HepG2 (cell line): ENCODE data around the gene OR5P2. TPM values are rescaled to one million over a fixed set of nuclear protein-coding genes. Genes with fewer than 3 reads are reported as not detected.

Experiments used
- ATAC-seq: fragments of 200-7000 bp; cut with Tn5 transposase; 3 replicates; pipeline ENCODE4 v1.9.1; 2020; ENCODE audit warnings: mild to moderate bottlenecking, moderate library complexity
- BruUV-seq: library from RNA; stranded (reverse); fragments of 400-500 nt; replicated peaks from 2 replicates; lab custom pipeline; 2021; lab: Mats Ljungman, UMichigan
- CTCF ChIA-PET: fragments of 300-600 bp; formaldehyde crosslinking; extraction: SDS; loops from one replicate; lab custom pipeline; 2021; ENCODE audit warnings: low total read pairs, inconsistent platforms, low intra/inter-chr PET ratio; lab: Yijun Ruan, JAX
- POLR2A ChIA-PET: fragments of 350-600 bp; sonication (Branson Sonifier 250); formaldehyde crosslinking; loops from one replicate; lab custom pipeline; 2020; ENCODE audit warnings: antibody characterized with exemption, inconsistent platforms; lab: Yijun Ruan, JAX
- DNase-seq: peaks from one replicate; pipeline ENCODE4 v3.0.0-alpha.2; 2015; ENCODE audit warnings: low spot score
- FAIRE-seq: peaks from 3 replicates; lab custom pipeline; 2011; peaks lifted over from hg19 to GRCh38; lab: Jason Lieb, UNC
- H2AFZ ChIP-seq: one replicate; pipeline ENCODE4 v1.6.1; 2011; ENCODE audit warnings: low read length, inconsistent platforms
- H3K27ac ChIP-seq: fragments of 300-600 bp; 3 replicates; pipeline ENCODE4 v1.8.0; 2011; ENCODE audit warnings: mixed run types, mild to moderate bottlenecking, mixed read lengths, low read length, inconsistent platforms; ENCODE audit not compliant: insufficient read depth; ENCODE audit errors: extremely low read length
- H3K27me3 ChIP-seq, 2 experiments: fragments of 200-600 bp in 1 of 2; 2 replicates in 1 of 2; 3 replicates in 1 of 2; pipeline versions ENCODE4 v1.6.0 to v1.8.0; 2011; ENCODE audit warnings: low read length in 2 of 2, mild to moderate bottlenecking in 2 of 2, moderate library complexity in 2 of 2, inconsistent platforms in 1 of 2; ENCODE audit not compliant: insufficient read depth in 2 of 2, control insufficient read depth in 1 of 2
- H3K36me3 ChIP-seq, 2 experiments: fragments of 200-600 bp in 1 of 2; replicated peaks in 1 of 2; 2 replicates in 1 of 2; 3 replicates in 1 of 2; pipeline versions ENCODE4 v1.5.1 to v1.8.0; 2011; ENCODE audit warnings: low read length in 2 of 2, inconsistent platforms in 1 of 2; ENCODE audit not compliant: insufficient read depth in 2 of 2, control insufficient read depth in 1 of 2
- H3K4me1 ChIP-seq: 2 replicates; pipeline ENCODE4 v1.5.1; 2012; ENCODE audit warnings: low read length, inconsistent platforms; ENCODE audit not compliant: insufficient read depth
- H3K4me2 ChIP-seq: 2 replicates; pipeline ENCODE4 v1.6.0; 2011; ENCODE audit warnings: low read depth, low read length, inconsistent platforms
- H3K4me3 ChIP-seq, 3 experiments: fragments of 200-600 bp in 1 of 3; sonication (generic), shearing (Covaris generic) in 1 of 3; replicated peaks in 1 of 3; 2 replicates each; pipeline ENCODE4 v1.5.1; 2011 to 2016; ENCODE audit warnings: low read length in 3 of 3, inconsistent platforms in 2 of 3, low read depth in 2 of 3, mild to moderate bottlenecking in 2 of 3, control low read depth in 1 of 3, mixed read lengths in 1 of 3; ENCODE audit not compliant: insufficient read depth in 1 of 3
- H3K79me2 ChIP-seq: one replicate; pipeline ENCODE4 v1.6.1; 2011; ENCODE audit warnings: low read length, inconsistent platforms; ENCODE audit not compliant: insufficient read depth
- H3K9ac ChIP-seq: 2 replicates; pipeline ENCODE4 v1.6.0; 2011; ENCODE audit warnings: mild to moderate bottlenecking, low read depth, low read length, inconsistent platforms; ENCODE audit not compliant: insufficient read depth
- H3K9me3 ChIP-seq: 2 replicates; pipeline ENCODE4 v1.5.1; 2012; ENCODE audit warnings: mild to moderate bottlenecking, low read length
- H4K20me1 ChIP-seq: 2 replicates; pipeline ENCODE4 v1.6.0; 2011; ENCODE audit warnings: inconsistent platforms, mild to moderate bottlenecking, low read length, moderate library complexity; ENCODE audit not compliant: insufficient read depth
- SP140L ChIP-seq: sonication (generic); formaldehyde crosslinking; IDR thresholded peaks from 2 replicates; pipeline ENCODE4 v1.4.0; 2020; ENCODE audit warnings: missing genetic modification reagents, borderline replicate concordance
- TRIM24 ChIP-seq: sonication (generic); formaldehyde crosslinking; IDR thresholded peaks from 2 replicates; pipeline ENCODE4 v1.8.0; 2022; ENCODE audit warnings: mild to moderate bottlenecking, missing genetic modification reagents
- WGBS: methylation state at CpG from one replicate; pipeline ENCODE4 v1.1.6; 2017; ENCODE audit warnings: low lambda C conversion rate; 5-methylcytosine and 5-hydroxymethylcytosine counted together
- in situ Hi-C: cut with HindIII; loops from 2 replicates; pipeline ENCODE4 v1.10.0; 2017; ENCODE audit warnings: low pct_unique_long_range_greater_than_20kb; ENCODE audit not compliant: extremely low pct_ligation_motif_present
- intact Hi-C: fragments of 100-400 bp; cut with micrococcal nuclease; formaldehyde crosslinking; loops from one replicate; pipeline ENCODE4 v1.10.0; 2022; ENCODE audit not compliant: unreplicated experiment
- polyA plus RNA-seq, 8 experiments: library from polyadenylated mRNA; depleted of rRNA in 3 of 8; stranded (reverse) in 7 of 8; unstranded in 1 of 8; fragments of >200 nt; fragmentation: Illumina TruSeq in 4 of 8; extraction: Trizol in 4 of 8; gene quantifications; 2 replicates each; pipeline versions ENCODE4 v1.2.1 to v1.2.3, GENCODE V29; 2011 to 2016; ENCODE audit warnings: low read depth in 4 of 8, missing spikeins in 1 of 8, mixed read lengths in 1 of 8; ENCODE audit not compliant: insufficient read depth in 1 of 8
- total RNA-seq, 5 experiments: library from RNA; depleted of rRNA; stranded (reverse); fragments of >200 nt; fragmentation: Illumina TruSeq; extraction: Trizol; gene quantifications; 2 replicates each; pipeline ENCODE4 v1.2.3, GENCODE V29; 2016; ENCODE audit warnings: low read depth in 1 of 5
- TF ChIP-seq, protein P1 (sequence below): sonication (generic); formaldehyde crosslinking; IDR thresholded peaks from 2 replicates; pipeline ENCODE4 v1.4.0; 2020; ENCODE audit warnings: mild to moderate bottlenecking, missing genetic modification reagents
- TF ChIP-seq, protein P2 (sequence below): sonication (generic); formaldehyde crosslinking; IDR thresholded peaks from 2 replicates; pipeline ENCODE4 v1.5.0; 2020; ENCODE audit warnings: missing genetic modification reagents, mild to moderate bottlenecking, borderline replicate concordance

The OR5P2 gene
- total and polyA plus RNA-seq, 2 of the 13 experiments (the other 11 are each of a cell fraction or from before 2014, with no cell fraction given), result not detected

DNA sequence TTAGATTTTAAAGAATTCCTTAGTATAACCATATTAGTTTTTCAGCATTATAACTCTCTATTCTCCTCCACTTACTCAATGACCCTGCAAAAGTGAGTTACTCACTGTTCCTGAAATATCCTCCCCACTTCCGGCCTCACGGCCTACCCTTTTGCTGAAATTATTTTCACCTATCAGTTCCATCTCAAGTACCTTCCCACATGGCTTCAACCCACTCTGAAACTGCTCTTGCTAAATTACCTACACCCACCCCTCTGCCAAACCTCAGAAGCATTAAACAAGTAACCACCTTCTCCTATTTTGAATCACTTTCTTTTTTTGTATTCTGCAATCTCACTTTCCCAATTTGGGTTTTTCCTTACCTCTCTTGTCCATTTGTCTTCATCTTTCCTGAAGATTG, 37.7 kb downstream of the OR5P2 start:
- H3K4me1 ChIP-seq, result no peaks in the 10 kb centered on the region
- FAIRE-seq (no peak), DNase-seq (no peak), ATAC-seq (no peak)
- H3K36me3 ChIP-seq, result no peaks in the 10 kb centered on the region
- H3K27ac ChIP-seq, result no peak overlapping the region
- intact Hi-C loops (no loop called here), in situ Hi-C loops (no loop called here)
- no peak overlapping the region for H3K4me2 ChIP-seq
- H3K4me3 ChIP-seq, result no peak overlapping the region
- no peaks in the 10 kb centered on the region for H3K79me2 ChIP-seq
- no peaks in the 10 kb centered on the region for H3K9me3 ChIP-seq
- H4K20me1 ChIP-seq, result no peaks in the 10 kb centered on the region
- POLR2A ChIA-PET, result no interaction called here
- no peak overlapping the region for H2AFZ ChIP-seq
- WGBS, result 1% methylated on average over 2 of the region's 2 CpGs
- BruUV-seq, result no TSS peak
- no peaks in the 10 kb centered on the region for H3K27me3 ChIP-seq
- H3K9ac ChIP-seq, result no peak overlapping the region
- CTCF ChIA-PET, result no interaction called here
- TF ChIP-seq TRIM24 (CRISPR knock-in tag) (no peak), SP140L (CRISPR knock-in tag) (no peak)
- TF ChIP-seq, protein P1, sequence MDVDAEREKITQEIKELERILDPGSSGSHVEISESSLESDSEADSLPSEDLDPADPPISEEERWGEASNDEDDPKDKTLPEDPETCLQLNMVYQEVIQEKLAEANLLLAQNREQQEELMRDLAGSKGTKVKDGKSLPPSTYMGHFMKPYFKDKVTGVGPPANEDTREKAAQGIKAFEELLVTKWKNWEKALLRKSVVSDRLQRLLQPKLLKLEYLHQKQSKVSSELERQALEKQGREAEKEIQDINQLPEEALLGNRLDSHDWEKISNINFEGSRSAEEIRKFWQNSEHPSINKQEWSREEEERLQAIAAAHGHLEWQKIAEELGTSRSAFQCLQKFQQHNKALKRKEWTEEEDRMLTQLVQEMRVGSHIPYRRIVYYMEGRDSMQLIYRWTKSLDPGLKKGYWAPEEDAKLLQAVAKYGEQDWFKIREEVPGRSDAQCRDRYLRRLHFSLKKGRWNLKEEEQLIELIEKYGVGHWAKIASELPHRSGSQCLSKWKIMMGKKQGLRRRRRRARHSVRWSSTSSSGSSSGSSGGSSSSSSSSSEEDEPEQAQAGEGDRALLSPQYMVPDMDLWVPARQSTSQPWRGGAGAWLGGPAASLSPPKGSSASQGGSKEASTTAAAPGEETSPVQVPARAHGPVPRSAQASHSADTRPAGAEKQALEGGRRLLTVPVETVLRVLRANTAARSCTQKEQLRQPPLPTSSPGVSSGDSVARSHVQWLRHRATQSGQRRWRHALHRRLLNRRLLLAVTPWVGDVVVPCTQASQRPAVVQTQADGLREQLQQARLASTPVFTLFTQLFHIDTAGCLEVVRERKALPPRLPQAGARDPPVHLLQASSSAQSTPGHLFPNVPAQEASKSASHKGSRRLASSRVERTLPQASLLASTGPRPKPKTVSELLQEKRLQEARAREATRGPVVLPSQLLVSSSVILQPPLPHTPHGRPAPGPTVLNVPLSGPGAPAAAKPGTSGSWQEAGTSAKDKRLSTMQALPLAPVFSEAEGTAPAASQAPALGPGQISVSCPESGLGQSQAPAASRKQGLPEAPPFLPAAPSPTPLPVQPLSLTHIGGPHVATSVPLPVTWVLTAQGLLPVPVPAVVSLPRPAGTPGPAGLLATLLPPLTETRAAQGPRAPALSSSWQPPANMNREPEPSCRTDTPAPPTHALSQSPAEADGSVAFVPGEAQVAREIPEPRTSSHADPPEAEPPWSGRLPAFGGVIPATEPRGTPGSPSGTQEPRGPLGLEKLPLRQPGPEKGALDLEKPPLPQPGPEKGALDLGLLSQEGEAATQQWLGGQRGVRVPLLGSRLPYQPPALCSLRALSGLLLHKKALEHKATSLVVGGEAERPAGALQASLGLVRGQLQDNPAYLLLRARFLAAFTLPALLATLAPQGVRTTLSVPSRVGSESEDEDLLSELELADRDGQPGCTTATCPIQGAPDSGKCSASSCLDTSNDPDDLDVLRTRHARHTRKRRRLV (CRISPR knock-in tag), result no peak
- TF ChIP-seq, protein P2, sequence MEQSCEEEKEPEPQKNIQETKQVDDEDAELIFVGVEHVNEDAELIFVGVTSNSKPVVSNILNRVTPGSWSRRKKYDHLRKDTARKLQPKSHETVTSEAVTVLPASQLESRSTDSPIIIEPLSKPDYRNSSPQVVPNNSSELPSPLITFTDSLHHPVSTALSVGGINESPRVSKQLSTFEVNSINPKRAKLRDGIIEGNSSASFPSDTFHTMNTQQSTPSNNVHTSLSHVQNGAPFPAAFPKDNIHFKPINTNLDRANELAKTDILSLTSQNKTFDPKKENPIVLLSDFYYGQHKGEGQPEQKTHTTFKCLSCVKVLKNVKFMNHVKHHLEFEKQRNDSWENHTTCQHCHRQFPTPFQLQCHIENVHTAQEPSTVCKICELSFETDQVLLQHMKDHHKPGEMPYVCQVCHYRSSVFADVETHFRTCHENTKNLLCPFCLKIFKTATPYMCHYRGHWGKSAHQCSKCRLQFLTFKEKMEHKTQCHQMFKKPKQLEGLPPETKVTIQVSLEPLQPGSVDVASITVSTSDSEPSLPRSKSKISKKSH (CRISPR knock-in tag), result no peak
